GM19397 (cell line): Measurements from ENCODE around the gene MMP13.
"Not testable (repeated sequence)": the region's sequence is repeated elsewhere in the genome, so short reads cannot be mapped to it uniquely, and the experiment has no call there.

Source experiments
- ATAC-seq: cut with Tn5 transposase; IDR thresholded peaks from one replicate; pipeline ENCODE4 v1.9.1; 2021; ENCODE audit warnings: mild to moderate bottlenecking, moderate library complexity; ENCODE audit not compliant: unreplicated experiment

Gene MMP13

DNA sequence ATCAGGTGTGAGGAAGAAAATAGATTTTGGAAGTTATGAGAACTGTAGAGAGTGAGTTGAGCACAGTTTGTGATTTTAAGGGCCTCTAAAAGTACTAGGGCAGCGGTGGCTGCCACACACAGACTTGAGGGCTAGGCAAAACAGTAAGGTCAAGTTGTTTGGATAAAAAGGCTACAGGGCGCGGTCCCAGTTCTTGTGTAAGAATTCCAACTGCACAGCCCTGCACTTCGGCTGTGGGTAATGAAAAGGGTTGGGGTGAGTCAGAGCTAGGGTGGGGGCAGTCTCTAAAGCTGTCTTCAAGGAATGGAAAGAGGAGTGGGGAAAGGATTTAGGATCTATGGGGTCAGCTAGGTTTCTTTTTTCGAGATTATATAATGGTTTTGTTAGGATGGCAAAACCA lies 49.7 kb downstream of the MMP13 start:
- ATAC-seq = not testable (repeated sequence)

DNA sequence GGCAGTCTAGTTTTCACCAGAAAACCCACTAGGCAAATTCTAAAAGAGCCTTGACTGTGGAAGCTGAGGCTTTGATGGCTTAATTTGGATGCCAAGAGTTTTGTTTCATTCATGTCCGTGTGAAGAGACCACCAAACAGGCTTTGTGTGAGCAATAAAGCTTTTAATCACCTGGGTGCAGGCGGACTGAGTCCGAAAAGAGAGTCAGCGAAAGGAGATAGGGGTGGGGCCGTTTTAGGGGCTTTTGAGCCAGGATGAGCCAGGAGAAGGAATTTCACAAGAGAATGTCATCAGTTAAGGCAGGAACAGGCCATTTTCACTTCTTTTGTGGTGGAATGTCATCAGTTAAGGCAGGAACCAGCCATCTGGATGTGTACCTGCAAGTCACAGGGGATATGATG lies 51.6 kb downstream of the MMP13 start:
- ATAC-seq = not testable (repeated sequence)

DNA sequence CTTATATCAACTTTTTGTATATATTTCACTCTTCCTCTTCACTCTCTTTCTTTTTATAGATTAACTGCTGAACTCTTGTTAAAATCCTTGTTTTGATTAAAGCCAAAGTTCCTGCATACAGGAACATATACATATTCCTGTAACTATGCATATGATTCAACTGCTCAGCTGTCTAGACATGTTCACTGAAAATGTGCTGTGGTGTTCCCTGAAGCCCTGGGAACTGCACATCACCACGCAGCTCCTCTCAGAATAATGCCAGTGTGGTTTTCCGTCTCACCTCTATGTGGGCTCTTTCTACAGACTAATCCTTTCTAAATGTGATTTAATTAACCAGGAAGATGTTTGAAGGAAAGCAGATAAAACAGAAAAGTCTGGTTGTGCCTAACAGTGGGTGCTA lies 55.2 kb downstream of the MMP13 start:
- ATAC-seq = no peak
